CD14-positive monocyte (primary cell): ENCODE results near the gene ZAR1L. TPM values are rescaled to one million over a fixed set of nuclear protein-coding genes. Genes with fewer than 3 reads are reported as not detected.

ENCODE experiments used
- DNase-seq, 3 donors: peaks; one replicate each; pipeline ENCODE4 v3.0.0-alpha.2; 2011 to 2022
- H2AFZ ChIP-seq: 2 replicates; pipeline ENCODE4 v1.6.0; 2012; ENCODE audit warnings: mild to moderate bottlenecking, low read depth, low read length, inconsistent platforms; ENCODE audit not compliant: insufficient read depth, poor library complexity, severe bottlenecking
- H3K27ac ChIP-seq, 2 donors: 1 replicate in 1 of 2; 2 replicates in 1 of 2; pipeline ENCODE4 v1.5.1; 2012 to 2013; ENCODE audit warnings: low read length in 2 of 2, control low read depth in 1 of 2, inconsistent platforms in 1 of 2, low read depth in 1 of 2, mild to moderate bottlenecking in 1 of 2
- H3K27me3 ChIP-seq, 2 donors: one replicate each; pipeline versions ENCODE4 v1.6.0 to v1.6.1; 2011 to 2013; ENCODE audit warnings: low read length in 2 of 2; ENCODE audit not compliant: control insufficient read depth in 2 of 2, insufficient read depth in 2 of 2
- H3K36me3 ChIP-seq, 2 donors: replicated peaks in 1 of 2; 1 replicate in 1 of 2; 2 replicates in 1 of 2; pipeline versions ENCODE4 v1.5.1 to v1.6.1; 2012 to 2013; ENCODE audit warnings: low read length in 2 of 2, control low read depth in 1 of 2, inconsistent platforms in 1 of 2, mild to moderate bottlenecking in 1 of 2; ENCODE audit not compliant: insufficient read depth in 2 of 2, control insufficient read depth in 1 of 2
- H3K4me1 ChIP-seq, 2 donors: 1 replicate in 1 of 2; 2 replicates in 1 of 2; pipeline versions ENCODE4 v1.5.1 to v1.6.1; 2012 to 2013; ENCODE audit warnings: low read length in 2 of 2, control low read depth in 1 of 2, inconsistent platforms in 1 of 2, mild to moderate bottlenecking in 1 of 2, moderate library complexity in 1 of 2; ENCODE audit not compliant: insufficient read depth in 2 of 2, control insufficient read depth in 1 of 2
- H3K4me2 ChIP-seq: replicated peaks from 2 replicates; pipeline ENCODE3; 2012; ENCODE audit warnings: low read length, moderate library complexity, mild to moderate bottlenecking; ENCODE audit not compliant: poor library complexity, severe bottlenecking; ENCODE audit errors: extremely low read depth
- H3K4me3 ChIP-seq, 3 experiments: fragments of 200-600 bp in 1 of 3; sonication (generic) in 1 of 3; replicated peaks in 1 of 3; 1 replicate in 2 of 3; 2 replicates in 1 of 3; pipeline ENCODE4 v1.5.1; 2011 to 2013; ENCODE audit warnings: low read length in 3 of 3, mild to moderate bottlenecking in 3 of 3, control low read depth in 2 of 3, low read depth in 2 of 3, inconsistent platforms in 1 of 3, moderate library complexity in 1 of 3
- H3K79me2 ChIP-seq: 2 replicates; pipeline ENCODE4 v1.6.0; 2012; ENCODE audit warnings: mild to moderate bottlenecking, control low read depth, inconsistent platforms, low read length, moderate library complexity; ENCODE audit not compliant: insufficient read depth
- H3K9ac ChIP-seq: 2 replicates; pipeline ENCODE4 v1.6.0; 2017; ENCODE audit warnings: low read length, mild to moderate bottlenecking; ENCODE audit not compliant: insufficient read depth, poor library complexity, severe bottlenecking
- H3K9me3 ChIP-seq, 2 donors: replicated peaks in 1 of 2; 1 replicate in 1 of 2; 2 replicates in 1 of 2; pipeline versions ENCODE4 v1.5.1 to v1.6.1; 2012 to 2013; ENCODE audit warnings: low read length in 2 of 2, control low read depth in 1 of 2; ENCODE audit not compliant: control insufficient read depth in 1 of 2, insufficient read depth in 1 of 2
- H4K20me1 ChIP-seq: 2 replicates; pipeline ENCODE4 v1.6.0; 2012; ENCODE audit warnings: mild to moderate bottlenecking, low read length, control low read depth, moderate library complexity; ENCODE audit not compliant: insufficient read depth
- H3K27ac Mint-ChIP-seq, 7 donors: one replicate each; pipeline ENCODE4 v1.8.0; 2020; ENCODE audit warnings: mild to moderate bottlenecking in 7 of 7, mixed read lengths in 7 of 7, moderate library complexity in 6 of 7, inconsistent platforms in 2 of 7
- H3K27me3 Mint-ChIP-seq, 3 donors: one replicate each; pipeline ENCODE4 v1.8.0; 2021 to 2022; ENCODE audit warnings: low read depth in 3 of 3, mild to moderate bottlenecking in 3 of 3, mixed read lengths in 3 of 3, moderate library complexity in 3 of 3, inconsistent platforms in 1 of 3
- H3K36me3 Mint-ChIP-seq, 2 donors: one replicate each; pipeline ENCODE4 v1.8.0; 2020; ENCODE audit warnings: mixed read lengths in 2 of 2, inconsistent platforms in 1 of 2, mild to moderate bottlenecking in 1 of 2
- H3K4me1 Mint-ChIP-seq: one replicate; pipeline ENCODE4 v1.8.0; 2020; ENCODE audit warnings: mild to moderate bottlenecking, mixed read lengths
- H3K4me3 Mint-ChIP-seq, 2 donors: one replicate each; pipeline ENCODE4 v1.8.0; 2020; ENCODE audit warnings: mild to moderate bottlenecking in 2 of 2, mixed read lengths in 2 of 2, moderate library complexity in 1 of 2
- H3K9me3 Mint-ChIP-seq, 7 donors: one replicate each; pipeline ENCODE4 v1.8.0; 2020 to 2022; ENCODE audit warnings: mixed read lengths in 7 of 7, mild to moderate bottlenecking in 6 of 7, moderate library complexity in 6 of 7, inconsistent platforms in 2 of 7
- CTCF ChIP-seq: fragments of 200-600 bp; IDR thresholded peaks from one replicate; pipeline ENCODE4 v1.8.0; 2022; ENCODE audit warnings: antibody characterized with exemption, mild to moderate bottlenecking
- WGBS: methylation state at CpG from one replicate; pipeline ENCODE4 v1.1.5; 2013; ENCODE audit warnings: missing lambda C conversion rate; ENCODE audit not compliant: insufficient coverage; 5-methylcytosine and 5-hydroxymethylcytosine counted together
- intact Hi-C, 2 donors: fragments of 100-400 bp; cut with micrococcal nuclease; formaldehyde crosslinking; loops; one replicate each; pipeline versions ENCODE4 v1.15.0 to v1.15.1; 2023
- polyA plus RNA-seq, 3 donors: library from polyadenylated mRNA; depleted of rRNA in 1 of 3; unstranded in 2 of 3; stranded (reverse) in 1 of 3; fragments of 300-500 nt in 2 of 3; fragments of >200 nt in 1 of 3; fragmentation: Illumina TruSeq in 2 of 3; gene quantifications; 1 replicate in 2 of 3; 2 replicates in 1 of 3; pipeline ENCODE4 v1.2.3, GENCODE V29; 2012 to 2021

Gene ZAR1L
- polyA plus RNA-seq, 3 donors, result not detected

DNA sequence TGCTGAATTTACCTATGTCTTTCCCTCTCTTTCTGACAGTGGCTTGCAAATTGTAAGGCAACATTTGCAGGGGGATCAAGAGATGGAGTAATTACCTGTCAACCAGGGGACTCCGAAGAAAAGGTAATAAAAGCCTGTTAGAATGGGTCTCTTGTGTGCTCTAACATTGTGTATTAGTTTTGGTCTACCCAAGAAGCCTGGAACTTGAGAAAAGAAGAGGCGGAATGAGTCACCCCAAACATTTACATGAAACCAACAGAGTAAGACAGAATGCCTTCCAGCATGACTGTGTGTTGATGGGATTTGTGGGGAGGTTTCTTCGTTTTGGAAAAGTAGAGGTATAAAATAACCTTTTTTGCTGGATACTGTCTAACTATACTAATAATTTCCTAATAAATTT is 36.7 kb downstream of the ZAR1L start:
- no peaks in the 10 kb centered on the region for H3K27me3 ChIP-seq
- H3K9me3 Mint-ChIP-seq, result no peaks in the 10 kb centered on the region
- DNase-seq, result no peak
- H3K9me3 ChIP-seq, result no peaks in the 10 kb centered on the region
- H3K79me2 ChIP-seq, result no peaks in the 10 kb centered on the region
- no peaks in the 10 kb centered on the region for H3K27me3 Mint-ChIP-seq
- peaks cover 93 to 100% of the 10 kb centered on the region in 2 donors for H3K36me3 ChIP-seq
- H3K27ac Mint-ChIP-seq, result no peak overlapping the region
- peaks cover 80 to 97% of the 10 kb centered on the region in 2 donors for H3K36me3 Mint-ChIP-seq
- H3K4me3 Mint-ChIP-seq, result no peak overlapping the region
- no peak overlapping the region for H3K27ac ChIP-seq
- H4K20me1 ChIP-seq, result no peaks in the 10 kb centered on the region
- no peak overlapping the region for H3K4me3 ChIP-seq
- WGBS, result no CpG with 5 or more reads among the region's 3 CpGs
- H3K9ac ChIP-seq, result no peak overlapping the region
- H3K4me2 ChIP-seq, result no peak overlapping the region
- no peaks in the 10 kb centered on the region for H3K4me1 Mint-ChIP-seq
- H3K4me1 ChIP-seq, result no peaks in the 10 kb centered on the region
- no peak overlapping the region for H2AFZ ChIP-seq
- no peak for TF ChIP-seq CTCF
- intact Hi-C loops, result no loop called here

DNA sequence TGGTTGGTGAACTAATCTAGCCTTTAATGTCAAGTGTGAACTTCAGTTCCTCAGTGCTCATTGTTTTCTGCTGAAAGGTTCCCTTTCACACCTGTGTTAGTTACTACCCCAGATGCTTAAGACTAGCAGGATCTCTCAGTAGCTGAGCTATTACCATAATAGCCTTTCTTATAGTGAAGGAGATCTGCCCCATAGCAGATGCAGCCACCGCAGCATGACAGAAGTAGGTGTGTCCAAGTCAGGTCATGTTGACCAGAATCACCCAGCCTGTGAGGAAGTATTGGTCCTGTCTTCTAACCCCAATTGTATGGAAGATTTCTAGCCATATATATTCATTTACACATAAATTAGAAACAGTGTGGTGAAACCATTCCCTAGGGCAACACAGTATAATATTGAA is 37.3 kb downstream of the ZAR1L start:
- H3K9ac ChIP-seq, result no peak overlapping the region
- Mint-ChIP-seq H3K9me3 (no peaks in the 10 kb centered on the region), H3K27ac (no peak overlapping the region), H3K36me3 (peaks cover 78 to 96% of the 10 kb centered on the region in 2 donors), H3K4me3 (no peak overlapping the region), H3K27me3 (no peaks in the 10 kb centered on the region), H3K4me1 (no peaks in the 10 kb centered on the region)
- no peak overlapping the region for H3K27ac ChIP-seq
- no peak for DNase-seq
- no peak for TF ChIP-seq CTCF
- H4K20me1 ChIP-seq, result no peaks in the 10 kb centered on the region
- no peak overlapping the region for H3K4me2 ChIP-seq
- intact Hi-C loops, result no loop called here
- H3K4me1 ChIP-seq, result no peaks in the 10 kb centered on the region
- H3K79me2 ChIP-seq, result no peaks in the 10 kb centered on the region
- no peak overlapping the region for H3K4me3 ChIP-seq
- H3K36me3 ChIP-seq, result peaks cover 91 to 100% of the 10 kb centered on the region in 2 donors
- no CpG with 5 or more reads among the region's 1 CpG for WGBS
- no peaks in the 10 kb centered on the region for H3K9me3 ChIP-seq
- no peaks in the 10 kb centered on the region for H3K27me3 ChIP-seq
- no peak overlapping the region for H2AFZ ChIP-seq
